Stimulated activated CD4-positive, alpha-beta T cell treated with anti-CD3 and anti-CD28 coated beads, Interleukin-2, amount 100 ng/mL, for 48 hours (primary cell): ENCODE measurements around the gene F2RL3.
"Not testable (repeated sequence)": the region's sequence is repeated elsewhere in the genome, so short reads cannot be mapped to it uniquely, and the experiment has no call there.

Experiments
- DNase-seq, 2 donors: peaks; one replicate each; pipeline ENCODE4 v3.0.0-alpha.2; 2020

The F2RL3 gene

DNA sequence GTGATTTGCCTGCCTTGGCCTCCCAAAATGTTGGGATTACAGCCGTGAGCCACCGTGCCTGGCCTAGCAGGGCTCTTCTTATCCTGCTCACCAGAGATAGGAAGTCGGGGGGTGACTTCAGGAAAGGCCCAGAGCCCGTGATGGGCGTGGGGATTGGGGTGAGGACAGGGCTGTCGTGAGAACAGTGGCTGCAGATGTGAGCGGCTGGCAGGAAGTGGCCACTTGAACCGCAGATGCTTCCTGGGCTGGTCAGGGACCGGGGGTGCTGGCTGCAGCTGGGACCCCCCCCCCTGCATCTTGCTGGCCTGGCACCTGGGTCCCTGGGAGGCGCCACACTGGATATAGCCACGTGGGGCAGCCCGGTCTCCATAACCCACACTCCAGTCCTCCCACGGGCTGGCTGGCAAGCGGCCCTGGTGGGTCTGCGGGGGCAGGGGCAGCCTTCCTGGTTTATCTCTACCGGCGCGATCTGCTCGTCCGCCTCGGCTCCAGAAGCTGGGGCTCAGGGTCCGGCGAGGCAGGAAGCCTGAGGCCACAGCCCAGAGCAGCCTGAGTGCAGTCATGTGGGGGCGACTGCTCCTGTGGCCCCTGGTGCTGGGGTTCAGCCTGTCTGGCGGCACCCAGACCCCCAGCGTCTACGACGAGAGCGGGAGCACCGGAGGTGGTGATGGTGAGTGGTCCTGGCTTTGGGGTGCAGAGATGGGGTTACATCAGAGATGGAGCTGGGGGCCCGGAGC, at the start of gene F2RL3:
TSS of gene F2RL3 (plus strand) at position 371 of the 737 bp plus-strand sequence. CDS start at position 562, 191 bp downstream.
- no peak for DNase-seq

DNA sequence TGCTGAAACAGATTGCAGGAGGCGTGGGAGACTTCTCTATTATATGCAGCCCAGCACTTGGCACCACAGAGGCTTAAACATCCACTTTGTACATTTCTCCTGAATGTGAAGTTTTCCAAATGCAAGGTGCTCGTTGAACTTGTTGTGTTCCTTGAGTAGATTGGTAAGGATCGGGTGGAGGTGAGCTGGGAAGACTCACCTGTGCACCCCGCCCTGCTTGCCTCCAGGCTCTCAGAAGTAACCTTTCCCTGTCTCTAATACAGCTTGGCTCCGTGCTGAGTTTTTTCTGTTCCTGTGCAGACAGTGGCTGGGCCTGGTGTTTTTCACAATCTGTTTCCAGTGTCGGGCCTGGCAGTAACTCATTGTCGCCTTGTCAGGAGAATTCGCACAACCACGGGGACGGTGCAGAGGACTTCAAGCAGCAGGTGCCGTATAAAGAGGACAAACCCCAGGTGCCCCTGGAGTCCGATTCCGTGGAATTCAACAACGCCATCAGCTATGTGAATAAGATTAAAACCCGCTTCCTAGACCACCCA, 47.3 kb upstream of the F2RL3 start:
- DNase-seq = no peak

DNA sequence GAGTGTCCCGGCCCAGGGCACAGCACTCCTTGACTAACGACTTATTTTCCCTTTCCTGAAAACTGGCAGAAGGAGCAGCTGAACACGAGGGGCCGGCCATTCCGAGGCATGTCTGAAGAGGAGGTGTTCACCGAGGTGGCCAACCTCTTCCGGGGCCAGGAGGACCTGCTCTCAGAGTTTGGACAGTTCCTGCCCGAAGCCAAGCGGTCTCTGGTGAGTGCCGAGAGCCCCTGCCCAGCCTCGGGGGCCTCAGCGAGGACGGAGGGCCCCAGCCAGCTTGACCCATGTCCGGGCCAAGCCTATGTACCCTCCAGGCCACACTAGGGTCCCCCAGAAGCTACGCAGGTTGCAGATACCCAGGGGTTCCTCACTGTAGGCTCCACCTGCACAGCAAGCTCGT, 41.9 kb upstream of the F2RL3 start:
- DNase-seq = no peak

DNA sequence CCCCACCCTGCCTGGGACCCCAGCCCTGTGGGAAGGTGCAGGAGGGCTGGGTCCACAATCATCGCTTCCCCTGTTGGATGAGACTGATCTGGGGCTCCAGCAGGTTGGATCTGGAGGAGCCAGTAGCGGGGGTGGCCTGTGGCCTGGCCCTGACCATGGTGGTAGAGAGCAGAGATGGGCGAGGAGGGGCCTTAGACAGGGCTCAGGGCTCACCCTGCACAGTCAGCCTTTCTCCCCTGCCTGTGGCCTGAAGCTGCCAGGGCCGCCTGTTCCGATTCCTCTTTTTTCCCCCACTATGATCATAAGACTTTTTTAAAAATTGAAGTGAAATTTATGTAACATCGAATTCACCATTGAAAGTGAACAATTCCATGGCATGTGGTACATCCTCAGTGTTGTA, 41.4 kb upstream of the F2RL3 start:
- DNase-seq = no peak

DNA sequence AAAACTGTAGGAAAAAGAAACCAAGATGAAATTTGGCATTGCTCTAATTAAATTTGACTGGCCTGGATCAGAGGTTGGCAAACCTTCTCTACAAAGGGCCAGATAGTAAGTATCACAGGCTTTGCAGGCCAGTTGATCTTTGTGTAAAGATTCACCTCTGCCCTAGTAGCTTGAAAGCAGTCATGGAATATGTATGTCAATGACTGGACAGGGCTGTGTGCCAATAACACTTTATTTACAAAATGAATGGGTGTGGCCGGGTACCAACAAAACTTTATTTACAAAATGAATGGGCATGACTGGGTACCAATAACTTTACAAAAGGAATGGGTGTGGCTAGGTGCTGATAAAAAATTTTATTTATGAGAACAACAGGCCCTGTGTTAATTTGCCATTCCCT, 39.6 kb upstream of the F2RL3 start:
- no peak for DNase-seq

DNA sequence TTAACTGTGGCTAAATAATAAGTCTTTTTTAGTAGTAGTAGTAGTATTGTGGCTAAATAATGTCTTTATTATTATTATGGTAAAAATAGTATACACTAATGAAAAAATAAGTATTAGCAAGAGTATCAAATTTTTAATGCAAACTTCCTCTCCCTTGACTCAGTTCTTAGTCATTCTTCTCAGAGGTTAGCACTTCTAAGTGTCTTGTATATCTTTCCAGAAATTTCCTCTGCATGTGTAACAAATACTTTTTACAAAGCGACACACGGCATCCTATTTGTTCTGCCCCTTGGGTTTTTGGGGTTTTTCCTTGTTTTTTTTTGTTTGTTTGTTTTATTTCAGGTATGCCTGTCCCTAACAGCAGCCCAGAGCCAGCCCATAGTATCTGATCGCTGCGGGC, 38.7 kb upstream of the F2RL3 start:
- no peak for DNase-seq

DNA sequence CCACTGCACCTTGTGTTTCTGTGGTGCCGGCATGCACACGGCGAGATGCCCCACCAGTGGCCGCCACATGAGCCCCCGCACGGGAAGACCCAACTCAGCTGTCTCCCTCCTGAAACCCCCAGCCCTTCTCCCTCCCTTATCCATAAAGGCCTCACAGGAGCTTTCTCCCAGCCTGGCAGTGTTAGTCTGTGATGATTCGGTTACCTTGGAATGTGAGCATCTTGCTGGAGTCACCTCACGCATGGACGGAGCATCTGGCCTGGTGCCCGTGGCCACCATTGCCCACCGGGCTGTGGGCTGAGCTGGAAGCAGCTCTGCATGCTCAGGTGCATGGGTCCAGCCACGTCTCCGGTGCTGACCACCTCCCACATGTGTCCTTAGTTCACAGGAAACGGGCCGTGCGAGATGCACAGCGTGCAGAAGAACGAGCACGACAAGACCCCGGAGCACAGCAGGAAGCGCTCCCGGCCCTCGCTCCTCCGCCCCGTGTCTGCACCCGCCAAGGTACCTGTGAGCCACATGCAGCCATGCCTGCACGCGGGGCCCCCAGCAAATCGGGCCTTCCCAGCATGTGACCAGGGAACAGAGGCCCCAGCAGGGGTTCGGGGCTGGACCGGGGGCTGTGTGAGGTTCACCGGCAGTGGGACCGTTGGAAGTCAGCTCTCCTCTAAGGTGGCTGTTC, 37.6 kb upstream of the F2RL3 start:
- DNase-seq = no peak

DNA sequence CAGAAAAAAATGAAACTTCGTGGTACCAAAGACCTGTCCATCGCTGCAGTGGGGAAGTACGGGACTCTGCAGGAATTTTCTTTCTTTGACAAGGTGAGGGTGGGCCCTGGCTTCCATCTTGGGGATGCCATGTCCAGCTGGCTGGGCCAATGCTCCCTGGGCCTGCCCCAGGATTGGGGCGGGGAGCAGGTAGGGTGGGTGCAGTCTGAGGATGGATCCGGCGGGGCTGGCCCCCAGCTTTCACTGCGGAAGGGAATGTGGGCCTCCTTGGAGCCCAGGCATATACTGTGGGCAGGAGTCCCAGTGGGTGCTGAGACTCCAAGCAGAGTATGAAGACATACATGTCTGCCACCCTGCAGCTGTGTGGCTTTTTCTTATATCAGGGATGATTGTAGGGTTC, 35.7 kb upstream of the F2RL3 start:
- DNase-seq = no peak

DNA sequence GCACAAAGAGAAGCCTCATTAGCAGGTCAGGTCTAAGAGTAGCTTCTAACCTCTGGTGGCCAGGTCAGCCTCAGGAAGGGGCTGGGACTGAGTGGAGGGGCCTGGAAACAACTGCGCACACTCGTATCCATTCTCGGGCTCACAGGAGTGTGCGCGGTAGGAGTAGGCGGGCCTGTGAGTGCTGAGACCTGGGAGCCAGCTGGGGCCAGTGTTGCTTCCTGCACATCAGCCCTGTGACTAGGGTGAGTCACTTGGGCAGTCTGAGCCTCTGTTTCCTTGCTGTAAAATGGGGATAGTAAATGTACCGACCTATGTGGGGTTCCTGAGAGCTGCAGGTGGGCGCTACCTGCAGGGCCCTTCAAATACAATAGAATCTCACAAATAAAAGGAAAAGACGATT, 32.7 kb upstream of the F2RL3 start:
- DNase-seq = no peak

DNA sequence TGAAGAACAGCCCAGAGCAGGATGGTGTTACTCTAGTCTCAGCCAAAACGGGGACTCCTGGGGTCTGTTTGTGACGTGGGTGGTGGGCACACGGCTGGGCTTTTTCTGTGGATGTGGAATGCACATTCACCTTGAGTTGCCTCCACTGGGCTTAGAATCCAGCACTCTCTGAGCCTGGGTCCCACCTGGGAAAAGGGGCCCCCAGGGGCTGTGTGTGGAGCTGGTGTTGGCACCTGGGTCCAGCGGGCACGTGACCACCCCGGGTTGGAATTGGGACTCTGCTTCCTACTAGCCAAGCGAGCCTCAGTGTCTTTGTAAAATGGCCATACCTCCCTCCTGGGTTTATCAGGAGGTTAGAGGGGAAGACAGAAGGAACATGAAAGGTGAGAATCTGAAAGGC, 29.2 kb upstream of the F2RL3 start:
- no peak for DNase-seq

DNA sequence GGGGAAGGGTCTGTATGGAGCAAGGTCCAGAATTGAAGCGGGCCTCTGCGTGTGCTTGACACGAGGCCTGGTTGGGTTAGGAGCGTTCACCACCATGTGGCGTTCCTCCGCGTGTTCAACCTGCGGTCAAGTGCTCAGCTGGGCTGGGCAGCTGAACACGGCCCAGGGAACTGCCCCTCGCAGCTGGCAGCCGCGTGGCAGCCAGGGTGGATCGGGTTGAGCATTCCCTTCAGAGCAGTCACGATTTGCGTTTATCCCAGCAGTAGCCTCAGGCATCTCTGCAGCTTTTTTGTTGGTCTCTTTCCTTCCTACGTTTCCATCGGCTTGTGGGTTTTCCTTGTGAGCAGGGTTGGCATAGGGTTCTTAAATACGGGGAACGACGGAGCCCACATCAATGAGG, 28.7 kb upstream of the F2RL3 start:
- no peak for DNase-seq

DNA sequence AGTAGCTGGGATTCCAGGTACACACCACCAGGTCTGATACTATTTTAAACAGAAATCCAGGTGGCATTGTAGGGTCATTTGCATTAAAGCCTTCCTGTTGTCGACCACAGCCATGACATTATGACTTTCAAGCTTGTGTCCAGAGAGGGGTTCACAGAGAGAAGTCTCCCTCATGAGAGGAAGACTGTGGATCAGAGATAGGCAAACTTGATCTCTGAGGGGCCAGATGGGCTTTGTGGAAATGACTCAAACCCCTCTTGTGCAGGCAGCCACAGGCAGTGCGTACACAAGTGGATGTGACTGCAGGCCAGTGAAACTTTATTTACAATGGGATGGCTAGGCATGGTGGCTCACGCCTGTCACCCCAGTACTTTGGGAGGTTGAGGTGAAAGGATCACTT, 27.8 kb upstream of the F2RL3 start:
- DNase-seq = no peak

DNA sequence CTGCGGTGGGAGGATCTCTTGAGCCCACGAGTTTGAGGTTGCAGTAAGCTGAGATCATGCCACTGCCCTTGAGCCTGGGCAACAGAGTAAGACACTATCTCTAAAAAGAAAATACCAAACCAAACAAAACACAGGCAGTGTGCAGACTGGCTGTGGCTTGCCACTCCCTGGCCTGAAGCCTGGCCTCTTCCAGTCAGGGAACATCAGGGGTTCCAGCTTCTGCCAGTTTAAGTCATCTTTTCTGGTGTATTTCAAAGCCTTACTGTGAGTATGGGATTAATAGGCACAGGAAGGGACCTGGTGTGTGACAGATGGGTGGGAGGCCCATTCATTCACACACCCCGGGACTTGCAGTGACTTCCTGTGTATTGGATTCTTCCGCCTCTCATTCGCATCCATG, 27.0 kb upstream of the F2RL3 start:
- no peak for DNase-seq

DNA sequence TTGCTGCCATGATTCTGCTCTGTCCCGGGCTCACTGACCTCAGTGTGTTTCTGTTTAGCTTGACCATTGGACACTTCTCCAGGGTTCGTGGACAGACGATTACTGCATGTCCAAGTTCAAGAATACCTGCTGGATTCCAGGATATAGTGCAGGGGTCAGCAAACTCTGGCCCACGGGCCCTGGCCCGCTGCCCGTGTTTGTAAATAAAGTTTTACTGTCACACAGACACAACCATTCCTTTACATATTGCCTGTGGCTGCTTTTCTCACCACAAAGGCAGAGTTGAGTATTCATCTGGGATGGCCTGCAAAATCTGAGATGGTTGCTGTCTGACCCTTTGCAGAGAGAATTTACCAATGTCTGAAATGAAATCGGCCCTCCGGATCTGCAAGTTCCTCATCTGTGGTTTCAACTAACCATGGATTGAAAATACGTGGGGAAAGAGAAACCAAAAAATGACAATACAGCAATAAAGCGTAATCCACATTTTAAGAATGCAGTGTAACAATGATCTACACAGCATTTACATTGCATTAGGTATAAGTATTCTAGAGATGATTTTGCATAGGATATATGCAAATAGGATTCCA, 25.9 kb upstream of the F2RL3 start:
- no peak for DNase-seq

DNA sequence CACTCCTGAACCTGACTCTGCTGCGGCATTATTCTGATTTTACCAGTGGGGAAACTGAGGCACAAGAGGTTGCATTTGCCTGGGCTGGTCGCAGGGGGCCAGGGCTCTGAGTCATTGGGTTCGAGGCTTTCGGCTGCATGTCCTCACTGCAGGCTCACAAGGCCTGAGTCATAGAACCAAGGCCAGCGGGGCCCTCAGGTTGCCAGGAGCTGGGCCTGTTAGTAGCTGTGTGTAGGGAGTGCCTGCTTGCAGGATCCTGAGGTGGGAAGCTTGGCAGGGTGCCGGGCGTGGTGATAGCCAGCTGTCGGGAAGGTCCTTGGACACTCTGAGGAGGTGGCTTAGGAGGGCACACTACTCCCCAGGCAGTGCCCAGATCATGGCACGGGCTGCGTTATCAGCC, 21.6 kb upstream of the F2RL3 start:
- DNase-seq = no peak

DNA sequence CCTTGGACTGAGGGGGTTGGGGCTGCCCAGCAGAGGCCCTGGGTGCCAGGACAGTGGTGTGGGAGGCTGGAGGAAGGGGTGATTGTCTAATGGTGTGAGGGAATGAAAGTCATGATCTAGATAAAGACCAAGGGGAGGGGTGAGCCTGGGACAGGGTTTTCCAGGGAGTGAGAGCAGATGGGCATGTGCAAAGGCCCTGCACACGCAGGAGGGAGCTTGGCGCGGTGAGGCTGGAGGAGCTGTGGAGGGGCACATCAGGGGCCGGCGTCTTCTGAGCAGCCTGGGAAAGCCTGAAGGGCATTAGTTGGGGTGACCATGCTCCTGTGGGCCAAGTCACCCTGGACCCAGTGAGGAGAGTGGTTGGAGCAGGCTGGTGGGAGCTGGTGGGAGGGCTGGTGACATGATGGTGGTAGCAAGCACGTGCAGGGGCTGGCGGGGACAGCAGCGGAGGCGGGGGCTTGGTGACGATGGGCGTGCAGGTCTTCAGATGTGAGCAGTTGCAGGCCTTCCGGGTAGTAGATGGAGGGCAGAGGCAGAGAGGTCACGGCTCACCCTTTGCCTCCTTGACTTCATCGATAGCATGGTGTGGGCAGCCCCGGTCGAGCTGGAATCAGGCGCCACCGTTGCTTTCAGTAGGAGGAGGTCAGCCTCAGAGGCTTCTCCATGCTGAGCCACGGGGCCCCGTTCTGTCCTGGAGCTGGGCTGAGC, 20.2 kb upstream of the F2RL3 start:
- DNase-seq = no peak

DNA sequence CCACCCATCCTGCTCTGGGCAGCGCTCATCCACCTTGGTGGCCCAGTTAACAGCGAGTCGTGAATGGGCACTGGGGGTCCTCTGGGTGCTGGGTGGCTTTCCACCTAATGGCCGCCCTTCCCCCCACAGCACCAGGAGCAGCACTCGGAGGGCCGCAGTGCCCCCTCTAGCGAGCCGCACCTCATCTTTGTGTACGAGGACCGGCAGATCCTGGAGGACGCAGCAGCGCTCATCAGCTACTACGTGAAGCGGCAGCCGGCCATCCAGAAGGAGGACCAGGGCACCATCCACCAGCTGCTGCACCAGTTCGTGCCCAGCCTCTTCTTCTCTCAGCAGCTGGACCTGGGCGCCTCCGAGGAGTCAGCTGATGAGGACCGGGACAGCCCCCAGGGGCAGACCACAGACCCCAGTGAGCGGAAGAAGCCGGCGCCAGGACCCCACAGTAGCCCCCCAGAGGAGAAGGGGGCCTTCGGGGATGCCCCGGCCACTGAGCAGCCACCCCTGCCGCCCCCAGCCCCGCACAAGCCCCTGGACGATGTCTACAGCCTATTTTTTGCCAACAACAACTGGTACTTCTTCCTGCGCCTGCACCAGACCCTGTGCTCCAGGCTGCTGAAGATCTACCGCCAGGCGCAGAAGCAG, 19.3 kb upstream of the F2RL3 start:
- no peak for DNase-seq

DNA sequence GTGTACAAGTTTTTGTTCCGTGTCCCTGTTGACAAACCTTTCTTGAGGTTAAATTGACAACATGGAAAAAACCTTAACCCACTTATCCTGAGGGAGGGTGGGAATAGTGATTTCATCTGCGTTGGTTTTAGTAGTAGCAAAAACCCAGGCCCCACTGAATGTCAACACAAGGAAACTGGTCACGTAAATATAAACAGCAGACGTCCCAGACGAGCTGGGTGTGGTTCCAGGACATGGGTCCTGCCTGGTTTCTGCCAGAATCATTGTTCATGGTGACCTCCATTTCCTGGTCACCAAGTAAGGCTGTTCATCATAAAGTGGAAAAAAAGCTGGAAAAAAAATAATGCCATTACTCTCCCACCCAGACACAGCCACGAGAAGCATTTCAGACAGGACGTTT, 16.9 kb upstream of the F2RL3 start:
- no peak for DNase-seq

DNA sequence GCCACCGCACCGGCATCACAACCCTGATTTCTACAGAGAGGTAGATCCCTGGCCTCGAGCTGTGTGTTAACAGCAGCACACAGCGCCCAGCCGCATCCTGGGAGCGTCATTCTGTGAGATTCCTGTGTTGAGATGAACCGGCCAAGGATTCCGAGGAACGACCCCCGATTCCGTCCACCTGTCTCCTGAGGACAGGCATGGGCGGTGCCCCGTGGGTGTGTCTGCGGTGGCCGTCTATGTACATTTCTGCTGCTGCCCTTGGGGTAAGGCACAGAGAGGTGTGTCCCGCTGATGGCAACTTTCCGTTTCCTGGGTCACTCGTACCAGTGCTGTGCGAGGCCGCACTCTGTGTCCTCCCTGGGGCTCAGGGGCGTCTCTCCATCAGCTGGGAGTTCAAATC, 16.1 kb upstream of the F2RL3 start:
- no peak for DNase-seq

DNA sequence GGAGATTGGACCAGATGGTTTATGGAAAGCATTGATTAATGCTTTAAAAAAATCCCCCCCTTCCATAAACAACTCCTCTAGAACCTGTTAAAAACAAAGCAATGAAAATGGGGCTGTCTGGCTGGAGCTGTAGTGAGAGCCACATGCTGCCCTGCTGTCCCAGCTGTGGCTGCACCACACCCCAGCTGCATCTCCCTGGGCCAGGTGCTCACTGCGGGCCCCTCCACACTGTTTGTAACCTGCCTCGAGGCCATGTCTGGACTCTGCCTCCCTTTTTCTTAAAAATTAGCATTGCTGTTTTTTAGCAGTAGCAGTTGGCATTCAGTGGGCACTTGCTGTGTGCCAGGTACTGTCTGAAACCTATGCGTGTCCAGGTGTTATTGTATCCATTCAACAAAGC, 15.2 kb upstream of the F2RL3 start:
- DNase-seq = no peak

DNA sequence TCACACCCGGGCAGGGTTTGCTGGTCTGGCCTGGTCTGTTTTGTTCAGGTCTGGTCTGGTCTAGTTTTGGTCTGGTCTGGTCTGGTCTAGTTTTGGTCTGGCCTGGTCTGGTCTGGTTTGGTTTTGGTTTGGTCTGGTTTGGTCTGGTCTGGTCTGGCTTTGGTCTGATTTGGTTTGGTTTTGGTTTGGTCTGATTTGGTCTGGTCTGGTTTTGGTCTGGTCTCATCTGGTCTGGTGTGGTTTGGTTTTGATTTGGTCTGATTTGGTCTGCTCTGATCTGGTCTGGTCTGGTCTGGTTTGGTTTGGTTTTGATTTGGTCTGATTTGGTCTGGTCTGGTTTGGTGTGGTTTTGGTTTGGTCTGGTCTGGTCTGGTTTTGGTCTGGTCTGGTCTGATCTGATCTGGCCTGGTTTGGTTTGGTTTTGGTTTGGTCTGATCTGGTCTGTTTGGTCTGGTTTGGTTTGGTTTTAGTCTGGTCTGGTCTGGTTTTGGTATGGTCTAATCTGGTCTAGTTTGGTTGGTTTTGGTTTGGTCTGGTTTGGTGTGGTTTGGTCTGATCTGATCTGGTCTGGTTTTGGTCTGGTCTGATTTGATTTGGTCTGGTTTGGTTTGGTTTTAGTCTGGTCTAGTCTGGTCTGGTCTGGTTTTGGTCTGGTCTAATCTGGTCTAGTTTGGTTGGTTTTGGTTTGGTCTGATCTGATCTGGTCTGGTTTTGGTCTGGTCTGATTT, 14.4 kb upstream of the F2RL3 start:
- DNase-seq = no peak

DNA sequence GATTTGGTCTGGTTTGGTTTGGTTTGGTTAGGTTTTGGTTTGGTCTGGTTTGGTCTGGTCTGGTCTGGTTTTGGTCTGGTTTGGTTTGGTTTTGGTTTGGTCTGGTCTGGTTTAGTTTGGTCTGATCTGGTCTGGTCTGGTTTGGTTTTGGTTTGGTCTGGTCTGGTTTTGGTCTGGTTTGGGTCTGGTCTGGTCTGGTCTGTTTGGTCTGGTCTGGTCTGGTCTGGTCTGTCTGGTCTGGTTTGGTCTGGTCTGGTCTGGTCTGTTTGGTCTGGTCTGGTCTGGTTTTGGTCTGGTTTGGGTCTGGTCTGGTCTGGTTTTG, 13.9 kb upstream of the F2RL3 start:
- DNase-seq = not testable (repeated sequence)
